Large intestine (tissue), 3 donors: Measurements from ENCODE around the gene IBTK. TPM values are rescaled to one million over a fixed set of nuclear protein-coding genes. Genes with fewer than 3 reads are reported as not detected.
"Not testable (repeated sequence)": the region's sequence is repeated elsewhere in the genome, so short reads cannot be mapped to it uniquely, and the experiment has no call there.

Experiments
- DNase-seq, 2 donors: peaks; one replicate each; pipeline versions ENCODE4 v3.0.0 to v3.0.0-alpha.2; 2013
- H3K27ac ChIP-seq: one replicate; pipeline ENCODE4 v1.5.1; 2013; ENCODE audit warnings: low read length
- H3K27me3 ChIP-seq: 2 replicates; pipeline ENCODE4 v1.6.1; 2013; ENCODE audit warnings: low read length; ENCODE audit not compliant: control insufficient read depth, insufficient read depth
- H3K36me3 ChIP-seq: 2 replicates; pipeline ENCODE4 v1.6.1; 2013; ENCODE audit warnings: low read length; ENCODE audit not compliant: control insufficient read depth, insufficient read depth
- H3K4me1 ChIP-seq: one replicate; pipeline ENCODE4 v1.6.1; 2013; ENCODE audit warnings: low read length; ENCODE audit not compliant: control insufficient read depth, insufficient read depth
- H3K4me3 ChIP-seq: one replicate; pipeline ENCODE4 v1.5.1; 2013; ENCODE audit warnings: low read length
- H3K9me3 ChIP-seq: one replicate; pipeline ENCODE4 v1.6.1; 2013; ENCODE audit warnings: mild to moderate bottlenecking, low read depth, low read length, moderate library complexity; ENCODE audit not compliant: control insufficient read depth
- WGBS: methylation state at CpG from one replicate; pipeline ENCODE4 v1.1.5; 2013; ENCODE audit warnings: low lambda C conversion rate; ENCODE audit not compliant: insufficient coverage; 5-methylcytosine and 5-hydroxymethylcytosine counted together
- polyA plus RNA-seq: library from polyadenylated mRNA; unstranded; fragments of 120-200 nt; gene quantifications from one replicate; pipeline ENCODE4 v1.2.1, GENCODE V29; 2013

The IBTK gene
- polyA plus RNA-seq, 1 donor = 41.2 TPM

- peak overlapping the region; percentile 79 for H3K27ac ChIP-seq
- H3K9me3 ChIP-seq = no peaks in the 10 kb centered on the region
- no peaks in the 10 kb centered on the region for H3K27me3 ChIP-seq
- WGBS = no CpG with 5 or more reads among the region's 5 CpGs
- H3K4me3 ChIP-seq = no peak overlapping the region
- DNase-seq = peak; percentile 54 to 67
- H3K4me1 ChIP-seq = peaks cover 5% of the 10 kb centered on the region
- no peaks in the 10 kb centered on the region for H3K36me3 ChIP-seq
Observed at GRCh38 chr6:82144852-82145340, 102.6 kb downstream of the IBTK start.

DNA sequence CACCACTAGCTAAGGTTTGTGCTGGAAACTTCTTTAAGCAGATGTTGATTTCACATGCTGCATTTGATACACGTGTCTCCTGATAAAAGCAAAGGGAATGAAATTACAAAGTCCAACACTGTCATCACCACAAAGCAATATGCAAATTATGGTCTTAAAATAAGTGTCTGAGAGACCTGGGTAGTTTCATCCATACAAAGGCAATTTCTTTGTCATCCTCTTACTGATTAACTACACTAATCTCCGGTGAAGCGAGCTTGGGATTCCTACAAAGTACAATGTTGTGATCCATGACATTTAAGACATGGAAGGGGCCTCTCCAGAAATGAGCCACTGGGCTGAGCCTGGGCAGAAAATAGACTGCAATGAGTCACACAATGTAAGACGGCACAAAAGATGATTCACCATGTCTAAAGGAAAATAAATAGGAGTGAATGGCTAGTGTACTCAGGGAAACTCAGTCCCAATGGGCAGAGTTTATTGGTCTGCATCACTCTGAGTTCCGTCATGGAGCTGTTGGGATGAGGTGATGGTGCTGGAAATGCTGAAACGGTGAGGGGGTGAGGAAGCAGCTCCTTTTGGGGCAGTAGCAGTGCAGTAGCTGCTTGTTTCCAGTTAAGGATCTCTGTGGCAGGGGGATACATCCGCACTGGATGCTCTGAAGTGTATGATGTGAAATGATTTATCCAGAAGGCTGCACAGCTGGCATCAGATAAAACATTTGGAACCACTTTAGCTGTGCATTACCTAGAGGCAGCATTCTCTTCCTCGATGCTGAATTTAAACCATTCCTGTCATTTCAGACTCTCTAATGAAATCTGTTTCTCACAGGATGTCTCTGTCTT, 103.3 kb downstream of the IBTK start:
- Histone ChIP-seq H3K27ac (peak overlapping the region; percentile 79), H3K36me3 (no peaks in the 10 kb centered on the region)

GRCh38 chr6:82143041-82143481, 104.5 kb downstream of the IBTK start:
- Histone ChIP-seq H3K27me3 (no peaks in the 10 kb centered on the region), H3K9me3 (no peaks in the 10 kb centered on the region), H3K4me1 (peaks cover 5% of the 10 kb centered on the region), H3K4me3 (no peak overlapping the region), H3K27ac (no peak overlapping the region), H3K36me3 (no peaks in the 10 kb centered on the region)
- 92% methylated on average over 2 of the region's 10 CpGs for WGBS
- DNase-seq = no peak

More for the DNA sequence above, 103.3 kb downstream of the IBTK start:
- WGBS = 0% methylated on average over 1 of the region's 8 CpGs
- DNase-seq = peak; percentile 64 to 89
- Histone ChIP-seq H3K4me1 (peaks cover 5% of the 10 kb centered on the region), H3K4me3 (no peak overlapping the region), H3K27me3 (no peaks in the 10 kb centered on the region), H3K9me3 (no peaks in the 10 kb centered on the region)

GRCh38 chr6:82142524-82142923, 105.0 kb downstream of the IBTK start:
- no peaks in the 10 kb centered on the region for H3K27me3 ChIP-seq
- H3K4me1 ChIP-seq = peaks cover 5% of the 10 kb centered on the region
- no peak overlapping the region for H3K4me3 ChIP-seq
- H3K9me3 ChIP-seq = no peaks in the 10 kb centered on the region
- no peak overlapping the region for H3K27ac ChIP-seq
- DNase-seq = no peak
- WGBS = no CpG with 5 or more reads among the region's 4 CpGs
- H3K36me3 ChIP-seq = no peaks in the 10 kb centered on the region

DNA sequence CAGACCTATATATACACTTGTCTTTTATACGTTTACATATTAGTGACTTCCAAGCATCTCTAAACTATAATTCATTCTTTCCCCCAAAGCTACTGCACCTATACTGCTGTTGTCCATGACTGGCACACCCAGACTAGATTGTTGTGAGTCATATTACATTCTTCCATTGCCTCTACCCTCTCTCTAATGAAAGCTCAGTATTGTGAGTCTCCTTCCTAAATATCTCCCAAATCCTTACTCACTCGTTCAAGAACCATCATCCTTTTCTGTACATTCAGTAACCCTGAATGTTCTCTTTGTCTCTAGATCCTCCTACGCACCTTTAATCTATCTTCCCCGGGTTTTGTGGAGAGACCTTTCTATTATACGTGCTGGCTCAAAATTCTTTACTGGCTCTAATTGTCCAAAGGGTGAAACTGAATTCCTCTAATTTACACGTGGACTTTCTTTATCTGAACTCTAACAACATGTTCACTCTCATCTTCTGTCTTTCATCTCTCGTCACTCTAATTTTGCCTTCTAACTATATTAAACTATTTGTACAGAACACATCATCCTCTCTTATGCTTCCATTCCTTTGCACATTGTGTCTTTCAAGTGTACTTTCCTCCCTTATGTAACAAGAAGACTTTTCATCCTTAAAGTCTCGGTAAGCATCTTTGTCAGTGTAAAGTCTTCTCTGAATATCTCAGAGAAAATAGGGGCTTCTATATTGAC, 109.3 kb downstream of the IBTK start:
- no peaks in the 10 kb centered on the region for H3K36me3 ChIP-seq
- no peak overlapping the region for H3K4me3 ChIP-seq
- WGBS = 75% methylated on average over 4 of the region's 8 CpGs
- H3K9me3 ChIP-seq = no peaks in the 10 kb centered on the region
- DNase-seq = no peak
- no peaks in the 10 kb centered on the region for H3K4me1 ChIP-seq
- H3K27ac ChIP-seq = no peak overlapping the region
- no peaks in the 10 kb centered on the region for H3K27me3 ChIP-seq

DNA sequence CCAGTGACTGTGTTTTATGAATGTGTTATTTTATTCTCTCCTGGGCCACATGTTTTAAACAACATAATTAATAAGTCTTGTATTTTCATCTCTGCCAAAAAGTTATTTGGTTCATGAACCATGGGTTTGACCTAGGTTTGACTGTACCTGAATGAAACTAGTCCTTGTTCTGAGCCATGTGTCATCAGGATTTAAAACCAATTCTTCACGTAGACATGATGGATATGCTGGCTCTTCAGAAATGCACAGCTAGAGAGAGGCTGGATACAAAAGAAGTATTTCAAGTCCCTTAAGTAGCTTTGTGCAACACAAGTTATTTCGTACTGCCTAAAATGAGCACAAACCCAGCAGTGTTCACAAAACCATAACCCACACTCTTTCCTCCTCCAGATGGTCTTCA, 116.1 kb downstream of the IBTK start:
- WGBS = 80% methylated on average over 1 of the region's 2 CpGs
- Histone ChIP-seq H3K27me3 (no peaks in the 10 kb centered on the region), H3K9me3 (no peaks in the 10 kb centered on the region), H3K4me3 (no peak overlapping the region), H3K27ac (no peak overlapping the region), H3K4me1 (no peaks in the 10 kb centered on the region), H3K36me3 (no peaks in the 10 kb centered on the region)
- DNase-seq = no peak

DNA sequence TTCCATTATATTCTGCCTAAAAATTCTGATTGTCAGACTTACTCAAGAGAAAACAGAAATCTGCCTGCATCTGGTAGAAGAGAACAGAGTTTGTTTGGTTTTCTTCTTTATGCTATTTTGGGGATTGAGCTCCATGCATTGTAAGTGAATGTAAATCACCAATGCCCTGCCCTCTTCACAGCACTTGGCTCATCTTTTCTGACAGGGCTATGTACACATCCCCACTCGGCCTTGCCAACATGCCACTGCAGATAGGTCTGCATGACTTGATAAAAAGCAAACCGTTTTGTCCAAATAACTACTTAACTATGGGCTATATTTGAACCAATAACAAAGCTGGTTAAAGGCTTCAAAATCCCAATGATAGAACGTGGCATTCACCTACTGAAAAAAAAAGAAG, 117.7 kb downstream of the IBTK start:
- Histone ChIP-seq H3K4me3 (no peak overlapping the region), H3K27ac (no peak overlapping the region), H3K4me1 (no peaks in the 10 kb centered on the region), H3K27me3 (no peaks in the 10 kb centered on the region), H3K36me3 (no peaks in the 10 kb centered on the region), H3K9me3 (no peaks in the 10 kb centered on the region)
- WGBS = 60% methylated on average over 1 of the region's 3 CpGs
- DNase-seq = no peak

GRCh38 chr6:82128973-82129372, 118.6 kb downstream of the IBTK start:
- DNase-seq, H3K27ac ChIP-seq, H3K9me3 ChIP-seq, H3K4me3 ChIP-seq, H3K4me1 ChIP-seq, H3K36me3 ChIP-seq, H3K27me3 ChIP-seq: not testable (repeated sequence)
- WGBS = 87% methylated on average over 3 of the region's 9 CpGs

DNA sequence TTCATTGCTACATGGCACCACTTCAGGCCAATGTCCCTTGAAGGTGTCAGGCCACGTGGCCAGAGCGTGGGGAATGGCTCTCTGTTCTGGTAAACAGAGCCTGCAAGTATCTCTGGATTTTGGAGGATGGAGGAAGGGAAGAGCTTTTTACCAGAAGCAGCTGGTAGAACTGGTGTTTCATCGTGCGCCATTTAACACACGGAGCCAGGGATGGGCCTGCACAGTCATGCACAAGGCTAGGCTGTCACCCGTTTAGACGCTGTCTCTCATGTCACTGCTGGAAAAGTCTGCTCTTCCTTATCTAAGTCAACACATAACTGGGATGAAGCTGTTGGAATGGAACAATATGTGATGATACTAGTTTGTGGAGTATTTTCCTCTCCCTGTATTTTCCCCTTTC, 123.9 kb downstream of the IBTK start:
- Histone ChIP-seq H3K27me3 (no peaks in the 10 kb centered on the region), H3K9me3 (no peaks in the 10 kb centered on the region), H3K4me3 (no peak overlapping the region), H3K36me3 (no peaks in the 10 kb centered on the region), H3K27ac (no peak overlapping the region), H3K4me1 (peaks cover 5% of the 10 kb centered on the region)
- WGBS = no CpG with 5 or more reads among the region's 7 CpGs
- DNase-seq = no peak
